Stimulated activated CD4-positive, alpha-beta T cell treated with anti-CD3 and anti-CD28 coated beads, Interleukin-4, amount 100 ng/mL, for 24 hours (primary cell): ENCODE data around the gene ACBD6.
A peak's percentile ranks its signal among the peaks of the same experiment; 100 is the strongest.
"Not testable (repeated sequence)": the region's sequence is repeated elsewhere in the genome, so short reads cannot be mapped to it uniquely, and the experiment has no call there.

ENCODE experiments used
- DNase-seq: peaks from one replicate; pipeline ENCODE4 v3.0.0-alpha.2; 2020

Gene ACBD6

GRCh38 chr1:180502361-180503279, at the start of gene ACBD6:
TSS of gene ACBD6 (minus strand) at chr1:180502577. CDS start at chr1:180502266, 311 bp downstream.
- peak; percentile 91 for DNase-seq

DNA sequence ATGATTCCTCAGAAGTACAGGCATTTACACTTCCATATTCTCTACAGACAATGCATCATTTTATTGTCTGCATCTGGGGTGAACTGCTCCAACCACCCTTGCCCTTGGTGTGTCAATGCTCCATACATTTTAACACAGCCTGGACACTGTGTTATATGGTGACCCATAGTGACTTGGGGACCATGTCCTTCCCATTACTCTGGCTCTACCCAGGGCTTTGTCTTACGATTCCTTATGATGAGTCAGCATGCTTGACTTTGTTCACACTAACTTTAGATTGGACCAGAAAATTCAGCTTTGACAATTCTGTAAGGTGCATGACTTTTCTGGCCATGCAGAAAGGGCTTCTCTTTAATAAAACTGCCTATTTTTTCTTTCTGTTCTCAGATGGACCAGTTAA, 49.6 kb upstream of the ACBD6 start:
- DNase-seq, result no peak

GRCh38 chr1:180550241-180550640, 47.9 kb upstream of the ACBD6 start:
- no peak for DNase-seq

GRCh38 chr1:180549770-180550169, 47.4 kb upstream of the ACBD6 start:
- DNase-seq, result not testable (repeated sequence)

DNA sequence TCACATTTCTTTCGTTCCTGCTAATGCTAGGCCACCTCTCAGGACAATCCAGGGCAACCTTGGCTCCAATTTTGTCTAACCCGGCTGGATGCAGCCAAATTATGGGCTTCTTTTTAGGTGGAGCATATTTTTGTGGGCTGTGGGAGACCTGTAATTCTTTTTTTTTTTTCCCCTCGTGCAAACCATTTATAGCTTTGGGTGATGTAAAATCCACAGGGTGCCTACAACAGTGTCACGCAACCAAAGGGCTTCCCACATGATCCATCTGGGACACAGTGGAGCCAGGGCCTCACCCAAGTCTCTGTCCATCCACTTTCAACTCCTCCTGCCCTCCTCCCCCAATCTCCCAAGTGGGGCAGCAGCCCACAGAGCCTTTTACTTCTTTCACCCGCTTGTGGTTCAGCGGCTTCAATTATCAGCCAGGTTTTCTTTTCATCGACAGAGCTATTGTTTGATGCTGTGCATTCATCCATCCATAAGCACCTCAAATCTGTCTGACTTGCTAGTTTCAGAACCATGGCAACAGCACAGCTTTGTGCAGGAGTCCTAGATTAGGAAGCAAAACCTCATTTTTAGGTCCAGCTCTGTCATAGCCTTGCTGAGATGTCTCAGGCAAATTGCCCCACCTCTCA, 46.4 kb upstream of the ACBD6 start:
- no peak for DNase-seq

DNA sequence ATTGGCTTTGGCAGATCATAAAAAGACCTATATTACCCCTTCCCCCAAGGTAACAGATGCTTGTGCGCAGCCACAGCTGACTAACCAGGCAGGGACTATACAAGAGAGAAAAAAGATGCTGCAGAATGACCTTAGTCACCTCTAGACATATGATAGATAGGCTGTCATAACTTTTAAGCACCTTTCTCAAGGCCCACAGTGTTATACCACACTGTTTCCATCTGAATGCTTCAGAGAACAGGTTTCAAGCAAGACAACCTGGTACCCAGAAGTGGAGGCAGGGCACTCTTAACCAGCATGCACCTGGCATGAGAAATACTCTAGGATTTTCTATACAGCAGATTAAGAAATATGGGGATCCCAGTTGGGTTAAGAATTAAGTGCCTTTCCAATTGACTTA, 43.6 kb upstream of the ACBD6 start:
- no peak for DNase-seq

- no peak for DNase-seq
These were observed 41.7 kb upstream of the ACBD6 start for GRCh38 chr1:180544050-180544449.

DNA sequence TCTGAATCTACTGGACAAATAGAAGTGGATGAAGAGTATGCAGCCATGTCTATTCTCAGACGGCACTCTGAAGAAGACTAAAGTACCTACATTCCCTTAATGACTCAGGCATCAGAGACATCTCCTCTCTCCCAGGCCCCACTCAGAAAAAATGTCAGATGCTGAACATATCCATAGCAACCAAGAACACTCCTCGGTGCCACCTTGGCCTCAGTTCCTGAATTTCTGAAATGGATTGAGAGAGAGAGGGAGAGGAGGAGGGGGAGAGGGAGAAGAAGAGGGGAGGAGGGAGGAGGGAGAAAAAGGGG, 40.4 kb upstream of the ACBD6 start:
- no peak for DNase-seq

GRCh38 chr1:180542113-180542837, 39.9 kb upstream of the ACBD6 start:
- no peak for DNase-seq

GRCh38 chr1:180540697-180541594, 38.6 kb upstream of the ACBD6 start:
- no peak for DNase-seq

GRCh38 chr1:180539136-180539535, 36.8 kb upstream of the ACBD6 start:
- no peak for DNase-seq

GRCh38 chr1:180536821-180537372, 34.5 kb upstream of the ACBD6 start:
- no peak for DNase-seq

DNA sequence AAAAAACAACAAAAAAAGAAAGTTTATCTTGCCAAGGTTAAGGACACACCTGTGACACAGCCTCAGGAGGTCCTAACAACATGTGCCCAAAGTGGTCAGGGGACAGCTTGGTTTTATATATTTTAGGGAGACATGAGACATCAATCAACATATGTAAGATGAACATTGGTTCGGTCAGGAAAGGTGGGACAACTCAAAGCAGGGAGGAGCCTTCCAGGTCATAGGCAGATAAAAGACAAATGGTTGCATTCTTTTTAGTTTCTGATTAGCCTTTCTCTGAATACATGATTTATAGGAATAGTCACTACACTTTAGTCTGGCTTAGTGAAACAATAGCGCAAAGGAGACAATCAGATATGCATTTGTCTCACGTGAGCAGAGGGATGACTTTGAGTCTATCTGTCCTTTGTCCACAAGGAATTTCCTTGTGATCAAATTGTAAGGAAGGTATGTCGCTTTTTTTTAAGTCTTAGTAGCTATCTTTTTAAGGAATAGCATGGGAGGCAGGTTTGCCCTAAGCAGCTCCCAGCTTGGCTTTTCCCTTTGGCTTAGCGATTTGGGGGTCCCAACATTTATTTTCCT, 33.1 kb upstream of the ACBD6 start:
- DNase-seq, result no peak

DNA sequence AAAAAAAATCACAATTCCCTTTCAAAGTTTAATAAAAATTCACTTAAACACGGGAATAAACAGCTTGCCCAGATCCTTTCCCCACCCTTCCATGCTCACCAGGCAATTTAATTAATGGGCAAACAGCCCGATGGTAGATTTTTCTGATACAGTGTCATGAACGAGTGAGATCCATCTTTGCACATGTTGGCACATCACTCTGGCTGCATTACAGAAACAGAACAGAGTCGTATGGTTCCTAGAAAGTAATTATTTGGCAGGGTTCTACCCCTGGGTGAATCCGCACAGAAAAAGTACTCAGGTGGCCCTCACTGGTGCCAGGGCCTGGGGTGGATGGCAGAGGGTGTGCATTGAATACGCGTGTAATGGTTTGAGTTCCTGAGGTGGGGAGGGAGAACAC, 31.8 kb upstream of the ACBD6 start:
- DNase-seq, result no peak

GRCh38 chr1:180533266-180533987, 31.1 kb upstream of the ACBD6 start:
- DNase-seq, result peak; percentile 74

DNA sequence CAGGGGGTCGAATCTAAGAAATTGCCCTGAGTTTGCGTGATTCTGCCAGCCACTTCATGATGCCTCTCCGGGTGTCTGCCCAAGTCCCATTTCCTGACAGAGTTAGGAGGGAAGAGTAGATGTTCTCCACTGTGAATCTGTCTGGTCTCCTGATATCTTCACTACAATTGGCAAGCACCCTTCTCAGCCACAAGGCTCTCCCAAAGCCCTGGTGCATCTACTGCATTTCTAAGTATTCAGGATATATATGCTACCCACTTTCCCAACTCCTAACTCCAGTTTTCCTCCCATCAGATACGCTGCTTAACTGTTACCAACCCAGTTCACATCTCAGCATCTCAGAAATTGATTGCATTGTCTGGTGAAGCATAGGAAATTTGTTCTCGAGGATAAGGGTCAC, 30.5 kb upstream of the ACBD6 start:
- no peak for DNase-seq

GRCh38 chr1:180530501-180530900, 28.1 kb upstream of the ACBD6 start:
- DNase-seq, result no peak

GRCh38 chr1:180528868-180529470, 26.6 kb upstream of the ACBD6 start:
- no peak for DNase-seq

- no peak for DNase-seq
These were observed 24.8 kb upstream of the ACBD6 start for GRCh38 chr1:180527101-180527669.

DNA sequence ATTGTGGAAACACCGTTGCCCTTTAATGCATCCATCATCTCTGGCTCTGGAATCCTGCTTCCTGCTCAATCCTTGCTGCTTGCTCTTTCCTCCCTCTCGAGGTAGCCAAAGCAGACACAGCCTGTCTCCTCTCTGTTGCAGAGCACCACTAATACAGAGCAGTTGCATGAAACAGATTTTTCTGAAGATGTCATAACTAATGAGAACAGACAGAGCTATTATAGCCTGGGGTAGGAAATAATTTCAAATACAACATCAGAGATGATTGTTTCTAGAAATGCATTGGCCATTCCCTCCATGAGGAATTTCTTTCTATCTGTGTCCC, 23.3 kb upstream of the ACBD6 start:
- no peak for DNase-seq
